ENCODE results near the gene CRYZ.

DNA sequence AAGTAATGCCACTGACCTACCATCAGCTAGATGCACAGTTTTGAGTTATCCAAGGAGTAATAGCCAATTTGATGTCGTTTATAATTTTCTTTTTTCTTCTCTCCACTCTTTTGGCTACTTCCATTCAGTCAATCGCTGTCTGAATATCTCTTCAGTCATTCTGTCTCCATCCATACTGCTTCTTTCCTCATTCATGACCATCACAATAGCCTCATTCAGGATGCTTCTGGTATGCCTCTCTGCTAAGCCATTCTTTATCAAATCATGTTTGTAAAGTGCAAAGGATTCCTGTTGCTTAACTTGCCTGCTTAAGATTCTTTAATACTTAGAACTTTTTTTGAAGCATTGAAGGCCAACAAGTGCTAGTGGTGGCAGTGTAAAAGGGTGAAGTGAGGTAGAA lies 20.3 kb upstream of the CRYZ start:
- no peak for TF ChIP-seq BACH2 (CRISPR knock-in tag; IDR thresholded peaks at IDR 0.05; ENCODE audit: borderline replicate concordance)
- TF ChIP-seq, protein P1, sequence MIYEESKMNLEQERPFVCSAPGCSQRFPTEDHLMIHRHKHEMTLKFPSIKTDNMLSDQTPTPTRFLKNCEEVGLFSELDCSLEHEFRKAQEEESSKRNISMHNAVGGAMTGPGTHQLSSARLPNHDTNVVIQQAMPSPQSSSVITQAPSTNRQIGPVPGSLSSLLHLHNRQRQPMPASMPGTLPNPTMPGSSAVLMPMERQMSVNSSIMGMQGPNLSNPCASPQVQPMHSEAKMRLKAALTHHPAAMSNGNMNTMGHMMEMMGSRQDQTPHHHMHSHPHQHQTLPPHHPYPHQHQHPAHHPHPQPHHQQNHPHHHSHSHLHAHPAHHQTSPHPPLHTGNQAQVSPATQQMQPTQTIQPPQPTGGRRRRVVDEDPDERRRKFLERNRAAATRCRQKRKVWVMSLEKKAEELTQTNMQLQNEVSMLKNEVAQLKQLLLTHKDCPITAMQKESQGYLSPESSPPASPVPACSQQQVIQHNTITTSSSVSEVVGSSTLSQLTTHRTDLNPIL (CRISPR knock-in tag; IDR thresholded peaks at IDR 0.05; ENCODE audit: low read depth) = no peak
